Trophoblast cell (in vitro differentiated cells and primary cell): Measurements from ENCODE around the gene ROBO1.

ENCODE experiments used
- DNase-seq, 2 donors: peaks; one replicate each; pipeline ENCODE4 v3.0.0-alpha.2; 2016
- H2AFZ ChIP-seq: 2 replicates; pipeline ENCODE4 v1.6.1; 2013; ENCODE audit warnings: low read length, moderate library complexity, mild to moderate bottlenecking; ENCODE audit not compliant: insufficient read depth, poor library complexity
- H2AK5ac ChIP-seq: 2 replicates; pipeline ENCODE4 v1.6.1; 2013; ENCODE audit warnings: mild to moderate bottlenecking, low read length
- H2BK120ac ChIP-seq: 2 replicates; pipeline ENCODE4 v1.6.1; 2013; ENCODE audit warnings: low read length, mild to moderate bottlenecking, moderate library complexity; ENCODE audit not compliant: insufficient read depth, poor library complexity
- H2BK12ac ChIP-seq: 2 replicates; pipeline ENCODE4 v1.6.1; 2013; ENCODE audit warnings: mild to moderate bottlenecking, low read length, moderate library complexity
- H2BK5ac ChIP-seq: 2 replicates; pipeline ENCODE4 v1.6.1; 2013; ENCODE audit warnings: low read length, low read depth, moderate library complexity, mild to moderate bottlenecking; ENCODE audit not compliant: poor library complexity
- H3K14ac ChIP-seq: 2 replicates; pipeline ENCODE4 v1.6.1; 2013; ENCODE audit warnings: mild to moderate bottlenecking, low read length
- H3K18ac ChIP-seq: 2 replicates; pipeline ENCODE4 v1.6.1; 2013; ENCODE audit warnings: mild to moderate bottlenecking, low read length
- H3K23ac ChIP-seq: 2 replicates; pipeline ENCODE4 v1.6.1; 2013; ENCODE audit warnings: low read length
- H3K27ac ChIP-seq: 2 replicates; pipeline ENCODE4 v1.5.1; 2013; ENCODE audit warnings: low read depth, mild to moderate bottlenecking, inconsistent platforms, low read length, moderate library complexity
- H3K27me3 ChIP-seq: 2 replicates; pipeline ENCODE4 v1.6.1; 2013; ENCODE audit warnings: inconsistent platforms, mild to moderate bottlenecking, low read length, moderate library complexity; ENCODE audit not compliant: insufficient read depth
- H3K36me3 ChIP-seq, 2 experiments: 1 replicate in 1 of 2; 2 replicates in 1 of 2; pipeline ENCODE4 v1.6.1; 2013; ENCODE audit warnings: low read length in 2 of 2, mild to moderate bottlenecking in 2 of 2, moderate library complexity in 1 of 2; ENCODE audit not compliant: insufficient read depth in 2 of 2, control insufficient read depth in 1 of 2
- H3K4ac ChIP-seq: 2 replicates; pipeline ENCODE4 v1.6.1; 2013; ENCODE audit warnings: low read depth, mild to moderate bottlenecking, low read length, moderate library complexity
- H3K4me1 ChIP-seq, 2 experiments: 1 replicate in 1 of 2; 2 replicates in 1 of 2; pipeline ENCODE4 v1.6.1; 2013; ENCODE audit warnings: low read length in 2 of 2, mild to moderate bottlenecking in 2 of 2, moderate library complexity in 1 of 2; ENCODE audit not compliant: insufficient read depth in 2 of 2, control insufficient read depth in 1 of 2
- H3K4me2 ChIP-seq: 2 replicates; pipeline ENCODE4 v1.6.1; 2013; ENCODE audit warnings: inconsistent platforms, mild to moderate bottlenecking, low read length, moderate library complexity
- H3K4me3 ChIP-seq: 2 replicates; pipeline ENCODE4 v1.5.1; 2013; ENCODE audit warnings: mild to moderate bottlenecking, low read depth, low read length, inconsistent platforms
- H3K79me1 ChIP-seq: one replicate; pipeline ENCODE4 v1.6.1; 2013; ENCODE audit warnings: low read length
- H3K79me2 ChIP-seq: 2 replicates; pipeline ENCODE4 v1.6.1; 2013; ENCODE audit warnings: low read length, mild to moderate bottlenecking; ENCODE audit not compliant: control insufficient read depth, insufficient read depth, poor library complexity
- H3K9ac ChIP-seq: 2 replicates; pipeline ENCODE4 v1.6.1; 2013; ENCODE audit warnings: mild to moderate bottlenecking, low read length
- H3K9me3 ChIP-seq: 2 replicates; pipeline ENCODE4 v1.6.1; 2013; ENCODE audit warnings: low read depth, mild to moderate bottlenecking, control low read depth, inconsistent platforms, low read length; ENCODE audit not compliant: insufficient read depth
- H4K12ac ChIP-seq: 2 replicates; pipeline ENCODE4 v1.6.1; 2013; ENCODE audit warnings: low read depth, mild to moderate bottlenecking, low read length, moderate library complexity
- H4K8ac ChIP-seq: 2 replicates; pipeline ENCODE4 v1.6.1; 2013; ENCODE audit warnings: low read depth, mild to moderate bottlenecking, low read length, moderate library complexity
- H4K91ac ChIP-seq: one replicate; pipeline ENCODE4 v1.6.1; 2013; ENCODE audit warnings: low read depth, mild to moderate bottlenecking, low read length, moderate library complexity
- WGBS: extraction: QIAGEN DNeasy Blood & Tissue Kit; methylation state at CpG from one replicate; pipeline ENCODE4 v1.1.7; 2013; ENCODE audit warnings: missing lambda C conversion rate; ENCODE audit not compliant: insufficient read length, insufficient coverage; ENCODE audit errors: extremely low coverage; 5-methylcytosine and 5-hydroxymethylcytosine counted together

Gene ROBO1

GRCh38 chr3:78745847-78746246 is 1022.0 kb downstream of the ROBO1 start:
- Histone ChIP-seq H2BK5ac (no peak overlapping the region), H3K4me3 (no peak overlapping the region), H3K79me1 (no peaks in the 10 kb centered on the region), H3K79me2 (no peaks in the 10 kb centered on the region), H2AK5ac (no peak overlapping the region), H2BK12ac (no peak overlapping the region), H3K23ac (no peak overlapping the region), H2BK120ac (no peak overlapping the region), H3K27ac (no peak overlapping the region), H3K9ac (no peak overlapping the region), H3K9me3 (no peaks in the 10 kb centered on the region), H4K8ac (no peak overlapping the region), H3K27me3 (no peaks in the 10 kb centered on the region), H3K4ac (no peak overlapping the region), H3K14ac (no peak overlapping the region), H3K36me3 (no peaks in the 10 kb centered on the region), H4K12ac (no peak overlapping the region), H3K4me2 (no peak overlapping the region), H4K91ac (no peak overlapping the region), H3K18ac (no peak overlapping the region), H3K4me1 (no peaks in the 10 kb centered on the region), H2AFZ (no peak overlapping the region)
- WGBS = no CpG with 5 or more reads among the region's 5 CpGs
- no peak for DNase-seq

- Histone ChIP-seq H3K4me2 (no peak overlapping the region), H3K27ac (no peak overlapping the region), H3K14ac (no peak overlapping the region), H2BK12ac (no peak overlapping the region), H2BK120ac (no peak overlapping the region), H4K8ac (no peak overlapping the region), H3K79me1 (no peaks in the 10 kb centered on the region), H3K9me3 (no peaks in the 10 kb centered on the region), H3K9ac (no peak overlapping the region), H3K23ac (no peak overlapping the region), H3K4me1 (no peaks in the 10 kb centered on the region), H3K36me3 (no peaks in the 10 kb centered on the region), H2BK5ac (no peak overlapping the region), H3K79me2 (no peaks in the 10 kb centered on the region), H4K12ac (no peak overlapping the region), H4K91ac (no peak overlapping the region), H2AFZ (no peak overlapping the region), H3K4ac (no peak overlapping the region), H3K27me3 (no peaks in the 10 kb centered on the region), H3K18ac (no peak overlapping the region), H3K4me3 (no peak overlapping the region), H2AK5ac (no peak overlapping the region)
- no CpG with 5 or more reads among the region's 1 CpG for WGBS
- DNase-seq = no peak
Observed at GRCh38 chr3:78742491-78742890, 1025.3 kb downstream of the ROBO1 start.

GRCh38 chr3:78742041-78742440 is 1025.8 kb downstream of the ROBO1 start:
- H2AFZ ChIP-seq = no peak overlapping the region
- H3K9ac ChIP-seq = no peak overlapping the region
- no peaks in the 10 kb centered on the region for H3K79me2 ChIP-seq
- H3K4ac ChIP-seq = no peak overlapping the region
- no peak overlapping the region for H3K14ac ChIP-seq
- no peak overlapping the region for H4K91ac ChIP-seq
- H3K36me3 ChIP-seq = no peaks in the 10 kb centered on the region
- H3K79me1 ChIP-seq = no peaks in the 10 kb centered on the region
- H3K4me1 ChIP-seq = no peaks in the 10 kb centered on the region
- H2AK5ac ChIP-seq = no peak overlapping the region
- H2BK120ac ChIP-seq = no peak overlapping the region
- no peak for DNase-seq
- H3K4me2 ChIP-seq = no peak overlapping the region
- no peaks in the 10 kb centered on the region for H3K9me3 ChIP-seq
- WGBS = no CpG with 5 or more reads among the region's 2 CpGs
- H2BK5ac ChIP-seq = no peak overlapping the region
- H4K12ac ChIP-seq = no peak overlapping the region
- no peak overlapping the region for H3K23ac ChIP-seq
- no peak overlapping the region for H3K4me3 ChIP-seq
- H3K27ac ChIP-seq = no peak overlapping the region
- H2BK12ac ChIP-seq = no peak overlapping the region
- H3K27me3 ChIP-seq = no peaks in the 10 kb centered on the region
- H3K18ac ChIP-seq = no peak overlapping the region
- H4K8ac ChIP-seq = no peak overlapping the region

GRCh38 chr3:78741066-78741645 is 1026.6 kb downstream of the ROBO1 start:
- H2BK120ac ChIP-seq = no peak overlapping the region
- no peak overlapping the region for H3K27ac ChIP-seq
- no peaks in the 10 kb centered on the region for H3K79me2 ChIP-seq
- no peaks in the 10 kb centered on the region for H3K9me3 ChIP-seq
- H4K91ac ChIP-seq = no peak overlapping the region
- H2AFZ ChIP-seq = no peak overlapping the region
- H3K4me1 ChIP-seq = no peaks in the 10 kb centered on the region
- no peak overlapping the region for H3K4ac ChIP-seq
- DNase-seq = peak in 1 of 2 donors; percentile 22
- H2BK12ac ChIP-seq = no peak overlapping the region
- H3K4me2 ChIP-seq = no peak overlapping the region
- H3K36me3 ChIP-seq = no peaks in the 10 kb centered on the region
- H3K27me3 ChIP-seq = no peaks in the 10 kb centered on the region
- no peaks in the 10 kb centered on the region for H3K79me1 ChIP-seq
- no peak overlapping the region for H4K12ac ChIP-seq
- no peak overlapping the region for H3K14ac ChIP-seq
- H3K23ac ChIP-seq = no peak overlapping the region
- H4K8ac ChIP-seq = no peak overlapping the region
- no peak overlapping the region for H3K9ac ChIP-seq
- no CpG with 5 or more reads among the region's 1 CpG for WGBS
- no peak overlapping the region for H3K4me3 ChIP-seq
- H2AK5ac ChIP-seq = no peak overlapping the region
- H3K18ac ChIP-seq = no peak overlapping the region
- H2BK5ac ChIP-seq = no peak overlapping the region
